GM19023 (cell line): ENCODE results near the gene MED12L.

Experiments used
- ATAC-seq: cut with Tn5 transposase; IDR thresholded peaks from one replicate; pipeline ENCODE4 v1.9.1; 2021; ENCODE audit warnings: mild to moderate bottlenecking, moderate library complexity; ENCODE audit not compliant: unreplicated experiment

MED12L gene

GRCh38 chr3:151283907-151284461 lies 198.5 kb downstream of the MED12L start:
- ATAC-seq: no peak

- ATAC-seq: no peak
Measured at GRCh38 chr3:151285940-151286339, 200.5 kb downstream of the MED12L start.

GRCh38 chr3:151289445-151289844 lies 204.0 kb downstream of the MED12L start:
- ATAC-seq: no peak

- ATAC-seq: no peak
Measured at GRCh38 chr3:151290673-151291072, 205.2 kb downstream of the MED12L start.

GRCh38 chr3:151293127-151293526 lies 207.7 kb downstream of the MED12L start:
- ATAC-seq: no peak

- ATAC-seq: no peak
Measured at GRCh38 chr3:151296226-151296625, 210.8 kb downstream of the MED12L start.

GRCh38 chr3:151297429-151297828 lies 212.0 kb downstream of the MED12L start:
- no peak for ATAC-seq

- ATAC-seq: no peak
Measured at GRCh38 chr3:151299006-151299405, 213.5 kb downstream of the MED12L start.

- no peak for ATAC-seq
Measured at GRCh38 chr3:151300539-151300938, 215.1 kb downstream of the MED12L start.

- no peak for ATAC-seq
Measured at GRCh38 chr3:151301787-151302186, 216.3 kb downstream of the MED12L start.

- no peak for ATAC-seq
Measured at GRCh38 chr3:151303751-151304150, 218.3 kb downstream of the MED12L start.

GRCh38 chr3:151305060-151305774 lies 219.8 kb downstream of the MED12L start:
- no peak for ATAC-seq

- ATAC-seq: no peak
Measured at GRCh38 chr3:151305775-151306151, 220.3 kb downstream of the MED12L start.

GRCh38 chr3:151306168-151306810 lies 220.8 kb downstream of the MED12L start:
- no peak for ATAC-seq

- ATAC-seq: no peak
Measured at GRCh38 chr3:151307131-151307530, 221.7 kb downstream of the MED12L start.

- no peak for ATAC-seq
Measured at GRCh38 chr3:151307583-151308488, 222.4 kb downstream of the MED12L start.

- ATAC-seq: no peak
Measured at GRCh38 chr3:151309566-151309965, 224.1 kb downstream of the MED12L start.

- ATAC-seq: no peak
Measured at GRCh38 chr3:151312972-151313371, 227.5 kb downstream of the MED12L start.

GRCh38 chr3:151314137-151314536 lies 228.7 kb downstream of the MED12L start:
- ATAC-seq: no peak

GRCh38 chr3:151314593-151314992 lies 229.1 kb downstream of the MED12L start:
- ATAC-seq: no peak

- no peak for ATAC-seq
Measured at GRCh38 chr3:151315136-151315535, 229.7 kb downstream of the MED12L start.
